Measurements from ENCODE around the gene HIC1.

Gene HIC1

DNA sequence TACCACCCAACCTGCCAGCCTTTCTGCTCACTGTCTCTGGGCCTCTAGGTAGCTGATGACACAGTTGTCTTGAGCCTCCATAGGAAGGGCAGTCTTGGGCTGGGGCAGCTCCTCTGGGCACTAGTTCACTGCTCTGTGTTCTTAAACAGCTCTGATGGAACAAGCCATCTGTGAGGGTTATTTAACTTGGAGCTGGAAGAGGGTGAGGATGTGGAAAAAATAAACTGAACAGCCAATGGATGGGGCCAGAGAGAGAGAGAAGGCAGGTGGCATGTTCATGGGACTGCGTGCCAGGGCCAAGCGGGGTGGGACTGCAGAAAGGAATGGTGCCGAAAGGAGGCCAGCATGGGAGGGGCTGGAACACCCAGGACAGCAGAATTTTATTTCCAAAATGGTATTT is 52.6 kb downstream of the HIC1 start:
- no peak for DNase-seq

DNA sequence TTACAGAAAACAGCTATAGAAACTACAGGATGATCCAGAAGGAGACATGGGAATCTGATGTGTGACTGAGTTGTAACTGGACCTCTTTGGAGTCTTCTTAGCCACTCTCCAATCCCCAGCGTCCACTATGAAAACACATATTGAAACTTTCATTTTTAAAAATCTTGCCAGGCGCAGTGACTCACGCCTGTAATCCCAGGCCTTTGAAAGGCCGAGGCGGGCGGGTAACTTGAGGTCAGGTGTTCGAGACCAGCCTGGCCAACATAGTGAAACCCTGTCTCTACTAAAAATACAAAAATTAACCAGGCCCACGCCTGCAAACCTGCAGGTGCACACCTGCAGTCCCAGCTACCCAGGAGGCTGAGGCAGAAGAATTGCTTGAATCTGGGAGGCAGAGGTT is 53.3 kb downstream of the HIC1 start:
- no peak for DNase-seq

DNA sequence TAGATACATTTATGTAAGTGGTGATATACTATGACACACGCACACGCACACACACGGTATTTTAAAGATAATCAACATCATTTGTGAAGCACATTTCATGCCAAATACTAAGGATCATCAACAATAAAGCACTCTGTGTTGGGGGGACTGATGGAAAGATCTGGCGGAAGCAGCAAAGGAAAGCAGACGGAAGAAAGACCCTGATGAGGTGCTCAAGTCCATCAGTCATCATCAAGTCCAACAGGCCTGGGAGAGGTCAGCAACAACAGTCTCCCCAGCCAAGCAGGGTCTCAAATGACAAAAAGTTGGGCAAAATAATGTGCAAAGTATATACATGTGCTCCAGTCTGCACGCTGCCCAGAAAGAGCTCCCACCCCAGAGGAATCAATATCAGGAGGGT is 55.5 kb downstream of the HIC1 start:
- DNase-seq = no peak

DNA sequence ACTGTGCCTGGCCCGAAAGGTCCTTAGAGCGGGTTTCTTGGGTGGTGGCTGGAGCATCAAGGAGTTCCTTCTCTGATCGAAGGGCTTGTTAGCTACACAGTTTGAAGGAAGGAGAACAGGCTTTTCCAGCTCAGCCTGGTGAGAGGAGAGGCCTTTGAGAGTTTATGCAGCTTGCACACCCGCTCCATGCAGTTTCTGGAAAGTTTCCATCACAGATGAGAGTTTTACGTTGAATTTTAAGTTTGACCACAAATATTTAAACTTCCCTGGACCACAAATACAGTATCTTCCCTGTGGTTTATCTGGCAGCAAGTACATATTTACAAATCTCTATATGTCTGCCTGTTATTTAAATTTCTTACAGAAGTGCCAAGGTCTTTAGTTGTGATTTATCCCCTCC is 56.8 kb downstream of the HIC1 start:
- DNase-seq = no peak
